ENCODE measurements around the gene SMPD2.

The SMPD2 gene

DNA sequence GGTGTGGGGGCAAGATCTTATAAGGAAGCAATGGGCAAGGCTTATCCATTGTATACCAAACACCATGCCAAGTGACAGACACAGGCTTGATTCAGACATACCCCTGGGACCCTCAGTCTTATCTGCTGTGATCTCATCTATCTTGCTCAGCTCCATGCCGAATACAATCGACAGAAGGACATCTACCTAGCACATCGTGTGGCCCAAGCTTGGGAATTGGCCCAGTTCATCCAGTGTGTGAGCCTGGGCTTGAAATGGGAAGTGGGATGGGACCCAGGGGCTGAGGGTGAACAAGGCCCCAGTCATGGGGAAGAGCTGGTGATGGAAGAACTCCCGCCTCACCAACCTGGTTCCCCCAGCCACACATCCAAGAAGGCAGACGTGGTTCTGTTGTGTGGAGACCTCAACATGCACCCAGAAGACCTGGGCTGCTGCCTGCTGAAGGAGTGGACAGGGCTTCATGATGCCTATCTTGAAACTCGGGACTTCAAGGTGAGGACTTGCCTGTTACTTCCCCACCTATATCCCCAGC lies 1.9 kb downstream of the SMPD2 start:
- no peak for TF ChIP-seq ZEB2 (tag by site-specific recombination; IDR thresholded peaks at IDR 0.05)
- no peak for TF ChIP-seq KLF9 (tag by site-specific recombination; IDR thresholded peaks at IDR 0.05; ENCODE audit: low read depth)
- TF ChIP-seq ZNF48 (tag by site-specific recombination; IDR thresholded peaks at IDR 0.05): no peak
- no peak for TF ChIP-seq ZNF785 (tag by site-specific recombination; IDR thresholded peaks at IDR 0.05)
- TF ChIP-seq REPIN1 (tag by site-specific recombination; IDR thresholded peaks at IDR 0.05; ENCODE audit: low read depth): no peak
- Histone ChIP-seq H3K4me1 (ENCODE audit: control insufficient read depth, insufficient read depth, low read length) (no peaks in the 10 kb centered on the region), H3K4me3 (ENCODE audit: low read depth, low read length) (no peak overlapping the region), H3K27ac (ENCODE audit: extremely low read depth, low read depth, low read length) (no peak overlapping the region), H3K9me3 (ENCODE audit: control insufficient read depth, insufficient read depth, low read depth, low read length) (no peaks in the 10 kb centered on the region), H3K36me3 (ENCODE audit: control insufficient read depth in 2 of 2, insufficient read depth in 1 of 2, low read length in 2 of 2) (peaks cover 0 to 56% of the 10 kb centered on the region in 2 experiments; a peak in 1 of 3 replicates)
- ChIA-PET POLR2A (interaction anchor here (0.9 to 2.9 kb wide), 4 partner anchors 8 to 60 kb away, joined by 4 to 17 read pairs (median 13); partner anchors contain the start of genes CD164 and MICAL1), CTCF (interaction anchor here (0.8 to 4.3 kb wide), 5 partner anchors 12 to 255 kb away, joined by 3 to 24 read pairs (median 7); partner anchors contain the start of genes CD164 and MICAL1)

DNA sequence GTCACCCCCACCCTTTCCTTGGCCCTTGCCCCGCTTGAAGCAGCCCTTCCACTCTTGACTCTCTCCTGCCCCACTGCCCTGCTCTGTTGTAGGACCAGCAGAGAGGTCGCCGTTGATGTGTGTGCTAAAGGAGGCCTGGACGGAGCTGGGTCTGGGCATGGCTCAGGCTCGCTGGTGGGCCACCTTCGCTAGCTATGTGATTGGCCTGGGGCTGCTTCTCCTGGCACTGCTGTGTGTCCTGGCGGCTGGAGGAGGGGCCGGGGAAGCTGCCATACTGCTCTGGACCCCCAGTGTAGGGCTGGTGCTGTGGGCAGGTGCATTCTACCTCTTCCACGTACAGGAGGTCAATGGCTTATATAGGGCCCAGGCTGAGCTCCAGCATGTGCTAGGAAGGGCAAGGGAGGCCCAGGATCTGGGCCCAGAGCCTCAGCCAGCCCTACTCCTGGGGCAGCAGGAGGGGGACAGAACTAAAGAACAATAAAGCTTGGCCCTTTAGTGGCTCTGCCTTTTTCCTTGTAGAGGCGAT lies 3.0 kb downstream of the SMPD2 start:
- POLR2A ChIA-PET: interaction anchor here (4.2 kb wide), 1 partner anchor 12 kb away, joined by 39 read pairs; the partner anchor contains the start of gene MICAL1
- CTCF ChIA-PET: interaction anchor here (0.7 to 3.6 kb wide), 3 partner anchors 11 to 261 kb away, joined by 3 to 21 read pairs (median 7); partner anchors contain the start of gene MICAL1
- no peaks in the 10 kb centered on the region for H3K4me1 ChIP-seq (ENCODE audit: control insufficient read depth, insufficient read depth, low read length)
- no peaks in the 10 kb centered on the region for H3K9me3 ChIP-seq (ENCODE audit: control insufficient read depth, insufficient read depth, low read depth, low read length)
- no peak for TF ChIP-seq ZNF23 (tag by site-specific recombination; IDR thresholded peaks at IDR 0.05; ENCODE audit: borderline replicate concordance)
- TF ChIP-seq KLF9 (tag by site-specific recombination; IDR thresholded peaks at IDR 0.05; ENCODE audit: low read depth): no peak
- no peak for TF ChIP-seq ZNF501 (tag by site-specific recombination; IDR thresholded peaks at IDR 0.05)
- TF ChIP-seq ZNF600 (tag by site-specific recombination; IDR thresholded peaks at IDR 0.05): no peak
- TF ChIP-seq, protein P1, sequence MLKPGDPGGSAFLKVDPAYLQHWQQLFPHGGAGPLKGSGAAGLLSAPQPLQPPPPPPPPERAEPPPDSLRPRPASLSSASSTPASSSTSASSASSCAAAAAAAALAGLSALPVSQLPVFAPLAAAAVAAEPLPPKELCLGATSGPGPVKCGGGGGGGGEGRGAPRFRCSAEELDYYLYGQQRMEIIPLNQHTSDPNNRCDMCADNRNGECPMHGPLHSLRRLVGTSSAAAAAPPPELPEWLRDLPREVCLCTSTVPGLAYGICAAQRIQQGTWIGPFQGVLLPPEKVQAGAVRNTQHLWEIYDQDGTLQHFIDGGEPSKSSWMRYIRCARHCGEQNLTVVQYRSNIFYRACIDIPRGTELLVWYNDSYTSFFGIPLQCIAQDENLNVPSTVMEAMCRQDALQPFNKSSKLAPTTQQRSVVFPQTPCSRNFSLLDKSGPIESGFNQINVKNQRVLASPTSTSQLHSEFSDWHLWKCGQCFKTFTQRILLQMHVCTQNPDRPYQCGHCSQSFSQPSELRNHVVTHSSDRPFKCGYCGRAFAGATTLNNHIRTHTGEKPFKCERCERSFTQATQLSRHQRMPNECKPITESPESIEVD (tag by site-specific recombination; IDR thresholded peaks at IDR 0.05): no peak
- no peak for TF ChIP-seq ZNF621 (tag by site-specific recombination; IDR thresholded peaks at IDR 0.05)
- no peak for TF ChIP-seq ZNF837 (tag by site-specific recombination; IDR thresholded peaks at IDR 0.05)
- no peak for TF ChIP-seq ZNF530 (tag by site-specific recombination; IDR thresholded peaks at IDR 0.05; ENCODE audit: low read depth)
- TF ChIP-seq, protein P2, sequence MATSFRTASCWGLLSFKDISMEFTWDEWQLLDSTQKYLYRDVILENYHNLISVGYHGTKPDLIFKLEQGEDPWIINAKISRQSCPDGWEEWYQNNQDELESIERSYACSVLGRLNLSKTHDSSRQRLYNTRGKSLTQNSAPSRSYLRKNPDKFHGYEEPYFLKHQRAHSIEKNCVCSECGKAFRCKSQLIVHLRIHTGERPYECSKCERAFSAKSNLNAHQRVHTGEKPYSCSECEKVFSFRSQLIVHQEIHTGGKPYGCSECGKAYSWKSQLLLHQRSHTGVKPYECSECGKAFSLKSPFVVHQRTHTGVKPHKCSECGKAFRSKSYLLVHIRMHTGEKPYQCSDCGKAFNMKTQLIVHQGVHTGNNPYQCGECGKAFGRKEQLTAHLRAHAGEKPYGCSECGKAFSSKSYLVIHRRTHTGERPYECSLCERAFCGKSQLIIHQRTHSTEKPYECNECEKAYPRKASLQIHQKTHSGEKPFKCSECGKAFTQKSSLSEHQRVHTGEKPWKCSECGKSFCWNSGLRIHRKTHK (tag by site-specific recombination; IDR thresholded peaks at IDR 0.05): no peak
- TF ChIP-seq ZNF223 (tag by site-specific recombination; IDR thresholded peaks at IDR 0.05): no peak
- TF ChIP-seq GFI1B (tag by site-specific recombination; IDR thresholded peaks at IDR 0.05): no peak
- no peak for TF ChIP-seq ZNF266 (tag by site-specific recombination; IDR thresholded peaks at IDR 0.05; ENCODE audit: low read depth)
- TF ChIP-seq ZNF350 (tag by site-specific recombination; IDR thresholded peaks at IDR 0.05): no peak
- no peak for TF ChIP-seq ZBTB49 (tag by site-specific recombination; IDR thresholded peaks at IDR 0.05; ENCODE audit: low read depth)
- no peak for TF ChIP-seq ZFP41 (tag by site-specific recombination; IDR thresholded peaks at IDR 0.05; ENCODE audit: borderline replicate concordance)
- TF ChIP-seq ZNF140 (tag by site-specific recombination; IDR thresholded peaks at IDR 0.05): no peak
- TF ChIP-seq ZBTB1 (tag by site-specific recombination; IDR thresholded peaks at IDR 0.05): no peak
- peaks cover 0 to 56% of the 10 kb centered on the region in 2 experiments; a peak in 1 of 3 replicates for H3K36me3 ChIP-seq (ENCODE audit: control insufficient read depth in 2 of 2, insufficient read depth in 1 of 2, low read length in 2 of 2)
- no peak overlapping the region for H3K27ac ChIP-seq (ENCODE audit: extremely low read depth, low read depth, low read length)
- no peak overlapping the region for H3K4me3 ChIP-seq (ENCODE audit: low read depth, low read length)

All from HEK293 (cell line).